Measurements from ENCODE around the gene SUPT6H. TPM values are rescaled to one million over a fixed set of nuclear protein-coding genes. Genes with fewer than 3 reads are reported as not detected.

Gene SUPT6H
- total RNA-seq, 1 donor from 2014 or later, result 29.9 TPM

DNA sequence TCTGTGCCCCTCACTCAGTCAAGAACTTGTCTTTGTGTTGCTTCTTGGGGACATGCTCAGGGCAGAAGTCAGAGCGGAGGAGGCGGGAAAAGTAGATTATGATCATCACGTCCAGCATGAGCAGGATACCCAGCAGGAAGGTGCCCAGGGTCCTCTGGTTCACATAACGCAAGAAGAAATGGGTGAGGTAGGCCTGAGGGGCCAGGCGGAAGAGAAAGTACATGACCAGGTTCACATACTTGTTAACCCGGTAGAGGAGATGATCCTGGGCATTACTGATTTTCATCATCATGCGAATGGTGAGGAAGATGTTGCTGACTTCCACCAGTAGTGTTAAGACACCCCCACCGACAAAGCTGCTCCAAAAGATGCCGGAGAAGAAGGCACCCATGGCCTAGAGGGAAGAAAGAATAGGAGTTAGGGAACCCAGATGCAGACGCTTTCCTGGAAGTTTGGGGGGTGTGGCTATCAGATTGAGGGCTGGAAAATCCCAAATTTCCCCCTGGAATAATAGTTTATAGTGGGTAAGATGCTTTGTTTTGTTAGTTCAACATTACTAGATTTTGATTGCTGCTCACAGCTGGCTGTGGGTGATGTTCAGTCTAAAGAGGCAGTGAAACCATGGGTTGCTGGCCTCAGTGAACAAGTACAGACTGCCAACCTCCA lies 62.6 kb downstream of the SUPT6H start:
- H3K27ac ChIP-seq, result no peak overlapping the region

DNA sequence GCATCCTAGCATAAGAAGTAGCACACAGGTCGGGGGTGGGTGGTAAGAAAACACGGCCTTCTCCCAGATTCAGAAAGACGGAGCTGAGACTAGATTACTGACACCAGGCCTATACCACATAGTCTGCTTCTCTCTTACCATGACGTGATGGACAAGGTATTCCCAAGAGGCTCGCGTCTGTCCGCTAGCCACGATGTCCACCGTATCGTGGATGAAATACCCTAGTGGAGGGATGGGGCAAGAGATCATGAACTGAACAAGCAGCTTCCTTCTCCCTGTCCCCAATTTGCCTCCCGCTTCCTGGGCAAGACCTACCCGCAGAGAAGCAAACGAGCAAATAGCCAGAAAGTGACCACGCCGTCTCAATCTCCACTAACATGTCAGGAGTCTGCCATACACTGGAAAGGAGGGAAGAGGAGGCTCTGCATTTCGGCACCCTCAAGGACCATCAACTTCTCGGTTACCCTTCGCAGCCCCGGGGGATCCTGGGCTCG lies 63.2 kb downstream of the SUPT6H start:
- Histone ChIP-seq H3K27me3 (no peaks in the 10 kb centered on the region), H3K9me3 (ENCODE audit: low read depth) (no peaks in the 10 kb centered on the region), H3K79me2 (ENCODE audit: low read depth) (peaks cover 48% of the 10 kb centered on the region), H3K27ac (peak overlapping the region; percentile 89), H3K9ac (peak overlapping the region; percentile 56), H3F3A (ENCODE audit: low read depth) (peaks cover 83% of the 10 kb centered on the region), H2AFZ (replicated peaks) (no peak overlapping the region), H3K4me2 (peak overlapping the region; percentile 85), H4K20me1 (ENCODE audit: low read depth) (peaks cover 55% of the 10 kb centered on the region), H3K36me3 (peaks cover 7% of the 10 kb centered on the region), H3K4me1 (peaks cover 36% of the 10 kb centered on the region), H3K4me3 (peak overlapping the region; percentile 69)
- TF ChIP-seq EZH2phosphoT487 (IDR thresholded peaks at IDR 0.05), result no peak
- TF ChIP-seq EZH2 (IDR thresholded peaks at IDR 0.05), result no peak
- TF ChIP-seq, protein P1, sequence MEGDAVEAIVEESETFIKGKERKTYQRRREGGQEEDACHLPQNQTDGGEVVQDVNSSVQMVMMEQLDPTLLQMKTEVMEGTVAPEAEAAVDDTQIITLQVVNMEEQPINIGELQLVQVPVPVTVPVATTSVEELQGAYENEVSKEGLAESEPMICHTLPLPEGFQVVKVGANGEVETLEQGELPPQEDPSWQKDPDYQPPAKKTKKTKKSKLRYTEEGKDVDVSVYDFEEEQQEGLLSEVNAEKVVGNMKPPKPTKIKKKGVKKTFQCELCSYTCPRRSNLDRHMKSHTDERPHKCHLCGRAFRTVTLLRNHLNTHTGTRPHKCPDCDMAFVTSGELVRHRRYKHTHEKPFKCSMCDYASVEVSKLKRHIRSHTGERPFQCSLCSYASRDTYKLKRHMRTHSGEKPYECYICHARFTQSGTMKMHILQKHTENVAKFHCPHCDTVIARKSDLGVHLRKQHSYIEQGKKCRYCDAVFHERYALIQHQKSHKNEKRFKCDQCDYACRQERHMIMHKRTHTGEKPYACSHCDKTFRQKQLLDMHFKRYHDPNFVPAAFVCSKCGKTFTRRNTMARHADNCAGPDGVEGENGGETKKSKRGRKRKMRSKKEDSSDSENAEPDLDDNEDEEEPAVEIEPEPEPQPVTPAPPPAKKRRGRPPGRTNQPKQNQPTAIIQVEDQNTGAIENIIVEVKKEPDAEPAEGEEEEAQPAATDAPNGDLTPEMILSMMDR (IDR thresholded peaks at IDR 0.05), result peak; percentile 10
- peak overlapping the region; percentile 90 for H3K4me3 Mint-ChIP-seq
- peaks cover 22% of the 10 kb centered on the region for H3K36me3 Mint-ChIP-seq
- DNase-seq (ENCODE audit: low spot score), result no peak
- no peaks in the 10 kb centered on the region for H3K9me3 Mint-ChIP-seq
- peak overlapping the region; percentile 73 for H3K27ac Mint-ChIP-seq
- no peaks in the 10 kb centered on the region for H3K27me3 Mint-ChIP-seq (ENCODE audit: insufficient read depth, low read depth)
- peaks cover 54% of the 10 kb centered on the region for H3K4me1 Mint-ChIP-seq

More for the DNA sequence above, 62.6 kb downstream of the SUPT6H start:
- DNase-seq (ENCODE audit: low spot score), result no peak
- peaks cover 83% of the 10 kb centered on the region for H3F3A ChIP-seq (ENCODE audit: low read depth)
- peak overlapping the region; percentile 85 for H3K4me2 ChIP-seq
- no peaks in the 10 kb centered on the region for H3K27me3 ChIP-seq
- peaks cover 7% of the 10 kb centered on the region for H3K36me3 ChIP-seq
- H3K4me3 Mint-ChIP-seq, result peak overlapping the region; percentile 90
- no peaks in the 10 kb centered on the region for H3K27me3 Mint-ChIP-seq (ENCODE audit: insufficient read depth, low read depth)
- H3K9ac ChIP-seq, result no peak overlapping the region
- TF ChIP-seq, protein P1 (IDR thresholded peaks at IDR 0.05), result no peak
- no peak for TF ChIP-seq EZH2phosphoT487 (IDR thresholded peaks at IDR 0.05)
- no peak for TF ChIP-seq EZH2 (IDR thresholded peaks at IDR 0.05)
- H3K79me2 ChIP-seq (ENCODE audit: low read depth), result peaks cover 53% of the 10 kb centered on the region
- H3K9me3 ChIP-seq (ENCODE audit: low read depth), result no peaks in the 10 kb centered on the region
- H4K20me1 ChIP-seq (ENCODE audit: low read depth), result peaks cover 58% of the 10 kb centered on the region
- peak overlapping the region; percentile 69 for H3K4me3 ChIP-seq
- peaks cover 36% of the 10 kb centered on the region for H3K4me1 ChIP-seq
- H2AFZ ChIP-seq (replicated peaks), result no peak overlapping the region
- H3K36me3 Mint-ChIP-seq, result peaks cover 26% of the 10 kb centered on the region
- H3K9me3 Mint-ChIP-seq, result no peaks in the 10 kb centered on the region
- H3K27ac Mint-ChIP-seq, result no peak overlapping the region
- H3K4me1 Mint-ChIP-seq, result peaks cover 57% of the 10 kb centered on the region

DNA sequence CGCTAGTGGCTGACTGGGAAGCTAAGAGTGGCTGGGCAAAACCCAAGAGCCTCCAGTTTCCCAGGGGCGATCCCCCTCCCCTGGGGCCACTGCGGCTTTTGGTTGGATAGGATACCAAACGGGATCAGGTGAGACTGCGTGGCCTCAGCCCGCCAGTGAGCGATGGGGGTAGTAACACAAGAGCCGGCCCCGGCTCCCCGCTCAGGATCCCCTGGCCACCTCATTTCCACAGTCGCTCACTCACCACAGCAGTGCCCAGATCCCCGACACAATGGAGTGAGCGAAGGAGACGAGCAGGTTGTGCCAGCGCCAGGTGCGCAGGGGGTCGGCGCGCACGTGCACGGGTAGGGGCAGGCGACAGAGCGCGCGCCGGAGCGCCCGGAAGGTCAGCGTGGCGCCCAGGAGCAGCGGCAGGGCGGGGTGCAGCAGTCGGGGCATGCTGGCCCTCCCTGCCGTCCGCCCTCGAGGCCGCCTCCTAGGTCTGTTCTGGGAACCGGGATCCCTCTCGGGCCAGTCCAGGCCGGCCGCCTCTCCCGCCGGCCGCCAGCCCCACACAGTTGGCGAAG lies 63.7 kb downstream of the SUPT6H start:
- Mint-ChIP-seq H3K36me3 (peaks cover 16% of the 10 kb centered on the region), H3K4me1 (peaks cover 49% of the 10 kb centered on the region), H3K27me3 (ENCODE audit: insufficient read depth, low read depth) (no peaks in the 10 kb centered on the region), H3K4me3 (peak overlapping the region; percentile 90), H3K27ac (peak overlapping the region; percentile 63), H3K9me3 (no peaks in the 10 kb centered on the region)
- H3K4me1 ChIP-seq, result peaks cover 36% of the 10 kb centered on the region
- peaks cover 43% of the 10 kb centered on the region for H3K79me2 ChIP-seq (ENCODE audit: low read depth)
- peak overlapping the region; percentile 89 for H3K27ac ChIP-seq
- peaks cover 7% of the 10 kb centered on the region for H3K36me3 ChIP-seq
- no peaks in the 10 kb centered on the region for H3K27me3 ChIP-seq
- H2AFZ ChIP-seq (replicated peaks), result no peak overlapping the region
- H3K9me3 ChIP-seq (ENCODE audit: low read depth), result no peaks in the 10 kb centered on the region
- TF ChIP-seq EZH2 (IDR thresholded peaks at IDR 0.05) (no peak), EZH2phosphoT487 (IDR thresholded peaks at IDR 0.05) (no peak)
- TF ChIP-seq, protein P1 (IDR thresholded peaks at IDR 0.05), result no peak
- peak overlapping the region; percentile 56 for H3K9ac ChIP-seq
- DNase-seq (ENCODE audit: low spot score), result peak; percentile 93
- peak overlapping the region; percentile 85 for H3K4me2 ChIP-seq
- peak overlapping the region; percentile 69 for H3K4me3 ChIP-seq
- peaks cover 49% of the 10 kb centered on the region for H4K20me1 ChIP-seq (ENCODE audit: low read depth)
- peaks cover 77% of the 10 kb centered on the region for H3F3A ChIP-seq (ENCODE audit: low read depth)

Measured in neural progenitor cell (in vitro differentiated cells).